Fibroblast of mammary gland (primary cell): ENCODE results near the gene MED17.
A peak's percentile ranks its signal among the peaks of the same experiment; 100 is the strongest.

Experiments used
- DNase-seq: peaks from one replicate; pipeline ENCODE4 v3.0.0-alpha.2; 2010; ENCODE audit warnings: low read depth
- H3K4me3 ChIP-seq: 2 replicates; pipeline ENCODE4 v1.5.1; 2011; ENCODE audit warnings: low read depth, mild to moderate bottlenecking, low read length, moderate library complexity; ENCODE audit not compliant: control insufficient read depth
- CTCF ChIP-seq: conservative IDR thresholded peaks from 2 replicates; pipeline ENCODE4 v1.5.1; 2011; ENCODE audit warnings: low read depth, low read length, inconsistent platforms; ENCODE audit not compliant: control insufficient read depth, insufficient read depth

The MED17 gene

DNA sequence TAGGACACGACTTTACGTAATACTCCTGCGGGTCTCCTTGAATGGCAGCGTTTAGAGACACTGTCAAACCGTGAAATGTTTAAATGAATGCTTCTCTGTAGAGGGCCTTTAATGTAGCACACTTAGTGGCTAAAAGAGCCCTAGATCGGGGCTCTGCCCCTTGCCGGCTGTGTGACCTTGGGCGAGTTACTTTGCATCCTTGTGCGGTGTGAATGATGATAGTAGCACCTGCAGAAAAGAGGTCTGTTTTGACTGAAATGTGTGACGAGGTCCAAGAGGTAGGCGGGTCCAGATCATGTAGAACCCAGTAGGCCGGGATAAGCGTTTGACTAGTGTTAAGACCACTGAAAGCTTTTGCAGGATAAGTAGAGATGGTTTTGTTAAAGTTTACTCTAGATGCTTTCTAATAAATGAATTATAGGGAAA lies 866 bp downstream of the MED17 start:
- no peak for DNase-seq
- H3K4me3 ChIP-seq = peak overlapping the region; percentile 97
- no peak for TF ChIP-seq CTCF

DNA sequence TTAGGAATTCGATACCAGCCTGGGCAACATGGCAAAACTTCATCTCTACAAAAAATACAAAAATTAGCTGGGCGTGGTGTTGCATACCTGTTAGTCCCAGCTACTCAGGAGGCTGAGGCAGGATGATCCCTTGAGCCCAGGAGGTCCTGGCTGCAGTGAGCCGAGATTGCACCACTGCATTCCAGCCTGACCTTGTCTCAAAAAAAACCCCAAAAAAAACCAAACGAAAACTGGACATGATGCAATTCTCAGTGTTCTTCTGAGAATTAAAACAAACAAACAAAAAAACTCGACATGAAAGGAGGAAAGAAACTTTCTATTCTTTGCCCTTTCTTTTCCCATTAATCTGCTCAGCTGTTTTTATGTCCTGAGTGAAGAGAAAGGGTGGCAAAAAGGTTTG lies 7.4 kb downstream of the MED17 start:
- DNase-seq = no peak
- TF ChIP-seq CTCF = no peak
- H3K4me3 ChIP-seq = no peak overlapping the region

DNA sequence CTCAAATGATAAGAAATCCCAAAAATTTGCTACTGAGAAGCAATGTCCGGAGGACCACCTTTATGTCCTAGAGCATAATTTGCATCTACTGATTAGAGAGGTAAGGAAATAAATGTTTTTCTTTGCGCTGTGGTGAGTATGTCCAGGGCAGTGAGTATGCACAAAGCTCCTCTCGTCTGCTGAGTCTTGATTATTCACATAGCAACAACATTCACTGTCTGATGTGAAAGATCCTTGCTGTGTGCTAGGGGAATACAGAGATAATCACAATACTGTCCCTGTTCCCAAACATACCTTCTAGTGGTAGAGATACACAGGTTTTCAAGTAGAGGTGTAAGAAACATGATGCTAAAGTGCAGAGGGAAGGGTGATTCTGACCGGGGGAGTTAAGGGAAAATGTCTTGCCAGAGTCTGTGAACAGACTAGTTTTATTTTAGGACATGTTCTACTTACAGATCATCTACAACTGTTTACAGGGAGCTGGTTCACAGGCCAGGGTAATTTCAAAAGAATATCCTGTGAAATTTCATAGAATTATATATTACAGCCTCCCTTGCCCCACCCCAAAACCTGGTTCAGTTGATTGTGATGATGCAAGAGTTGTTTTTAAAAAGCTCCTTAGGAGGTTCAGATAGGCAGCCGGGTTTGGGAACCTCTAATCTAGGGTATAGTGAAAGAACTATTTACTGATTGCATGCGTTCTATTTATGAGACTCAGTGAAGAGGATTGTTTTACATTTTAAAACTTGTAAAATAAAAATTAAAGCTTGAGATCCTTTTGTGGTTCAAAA lies 12.6 kb downstream of the MED17 start:
- no peak overlapping the region for H3K4me3 ChIP-seq
- TF ChIP-seq CTCF = no peak
- no peak for DNase-seq

GRCh38 chr11:93801366-93801765 lies 17.3 kb downstream of the MED17 start:
- no peak for TF ChIP-seq CTCF
- no peak for DNase-seq
- H3K4me3 ChIP-seq = no peak overlapping the region

DNA sequence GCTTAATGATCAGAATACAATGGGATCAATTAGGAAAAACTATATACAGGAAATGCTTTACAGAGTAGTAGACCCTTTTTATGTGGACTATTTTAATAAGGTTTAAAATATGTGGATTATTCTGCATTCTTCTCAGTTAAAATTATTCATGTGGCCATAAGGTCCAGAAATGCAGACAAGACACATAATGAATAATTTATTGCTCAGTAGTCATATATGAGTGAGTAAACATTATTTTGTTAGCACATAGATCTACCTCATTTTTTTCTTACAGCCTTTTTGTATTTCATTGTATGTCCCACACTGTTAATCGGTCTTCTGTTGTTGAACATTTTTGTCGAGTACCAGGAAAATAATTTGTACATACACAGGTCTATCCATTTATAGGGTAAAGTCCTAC lies 20.8 kb downstream of the MED17 start:
- no peak for TF ChIP-seq CTCF
- DNase-seq = no peak
- H3K4me3 ChIP-seq = no peak overlapping the region

DNA sequence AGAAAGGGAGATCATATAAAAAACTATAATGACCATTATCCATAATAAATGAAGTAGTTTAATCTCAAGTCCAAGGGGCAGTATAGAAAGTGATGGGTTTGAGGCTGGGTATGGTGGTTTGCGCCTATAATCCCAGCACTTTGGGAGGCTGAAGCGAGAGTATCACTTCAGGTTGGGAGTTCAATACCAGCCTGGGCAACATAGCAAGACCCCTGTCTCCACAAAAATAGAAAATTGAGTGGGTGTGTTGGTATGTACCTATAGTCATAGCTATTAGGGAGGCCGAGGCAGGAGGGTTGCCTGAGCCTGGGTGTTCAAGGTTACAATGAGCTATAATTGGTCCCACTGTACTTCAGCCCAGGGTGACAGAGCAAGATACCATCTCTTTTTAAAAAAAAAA lies 23.9 kb downstream of the MED17 start:
- no peak for DNase-seq
- no peak overlapping the region for H3K4me3 ChIP-seq
- no peak for TF ChIP-seq CTCF
